Measurements from ENCODE around the gene ABHD17A.
"Not testable (repeated sequence)": the region's sequence is repeated elsewhere in the genome, so short reads cannot be mapped to it uniquely, and the experiment has no call there.

ABHD17A gene

DNA sequence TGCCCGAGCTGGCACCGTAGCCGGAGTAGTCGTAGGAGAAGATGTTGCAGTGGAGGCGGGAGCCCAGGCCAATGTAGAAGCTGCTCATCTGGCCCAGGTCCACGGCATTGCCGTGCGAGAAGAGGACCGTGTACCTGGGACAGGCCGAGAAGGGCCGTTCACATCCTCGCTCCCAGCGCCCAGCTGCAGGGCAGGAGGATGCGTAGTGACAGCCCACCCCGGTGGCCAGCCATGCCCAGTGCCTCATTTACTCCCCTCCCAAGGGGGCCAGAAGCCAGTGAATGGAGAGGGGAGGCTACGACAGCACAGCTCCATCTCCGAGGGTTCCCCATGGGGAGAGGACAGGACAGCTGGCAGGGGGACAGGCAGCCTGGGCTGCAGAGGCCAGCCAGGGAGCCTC is 5.3 kb downstream of the ABHD17A start:
- DNase-seq, result not testable (repeated sequence)

- not testable (repeated sequence) for DNase-seq
Measured at GRCh38 chr19:1878583-1878982, 6.7 kb downstream of the ABHD17A start.

- peak; percentile 21 for DNase-seq
Measured at GRCh38 chr19:1877280-1877660, 8.0 kb downstream of the ABHD17A start.

- DNase-seq, result peak; percentile 22
Measured at GRCh38 chr19:1876496-1877279, 8.6 kb downstream of the ABHD17A start.

GRCh38 chr19:1875646-1876495 is 9.4 kb downstream of the ABHD17A start:
- DNase-seq, result peak; percentile 87

- not testable (repeated sequence) for DNase-seq
Measured at GRCh38 chr19:1875265-1875645, 10.0 kb downstream of the ABHD17A start.

DNA sequence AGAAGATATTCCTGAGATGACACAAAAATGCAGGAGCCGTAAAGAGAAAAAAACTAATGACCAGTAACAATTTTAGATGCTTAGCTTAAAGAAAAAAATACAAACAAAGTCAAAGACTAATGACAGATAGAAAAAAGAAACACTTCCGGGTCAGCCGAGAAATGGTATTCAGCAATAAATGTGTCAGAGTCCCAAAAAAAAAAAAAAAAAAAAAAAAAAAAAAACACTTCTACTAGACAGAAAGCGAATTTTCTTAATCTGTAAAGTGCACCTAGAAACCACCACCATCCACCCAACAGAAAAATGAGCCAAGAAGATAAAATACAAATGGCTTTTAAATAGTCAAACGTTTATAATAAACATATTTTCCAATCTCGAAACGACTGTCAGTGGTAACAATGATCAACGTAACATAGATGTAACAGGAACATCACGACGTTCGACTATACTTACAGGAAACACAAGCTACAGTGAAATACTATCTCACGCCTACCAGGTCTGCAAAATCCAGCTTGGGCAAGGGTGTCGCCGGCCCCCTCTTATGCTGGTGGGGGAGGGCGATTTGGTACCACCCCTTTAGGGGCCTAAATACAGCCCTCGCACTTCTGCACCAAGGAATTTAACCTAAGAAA is 10.6 kb downstream of the ABHD17A start:
- peak; percentile 2 for DNase-seq

- DNase-seq, result peak; percentile 75
Measured at GRCh38 chr19:1873524-1874473, 11.5 kb downstream of the ABHD17A start.

DNA sequence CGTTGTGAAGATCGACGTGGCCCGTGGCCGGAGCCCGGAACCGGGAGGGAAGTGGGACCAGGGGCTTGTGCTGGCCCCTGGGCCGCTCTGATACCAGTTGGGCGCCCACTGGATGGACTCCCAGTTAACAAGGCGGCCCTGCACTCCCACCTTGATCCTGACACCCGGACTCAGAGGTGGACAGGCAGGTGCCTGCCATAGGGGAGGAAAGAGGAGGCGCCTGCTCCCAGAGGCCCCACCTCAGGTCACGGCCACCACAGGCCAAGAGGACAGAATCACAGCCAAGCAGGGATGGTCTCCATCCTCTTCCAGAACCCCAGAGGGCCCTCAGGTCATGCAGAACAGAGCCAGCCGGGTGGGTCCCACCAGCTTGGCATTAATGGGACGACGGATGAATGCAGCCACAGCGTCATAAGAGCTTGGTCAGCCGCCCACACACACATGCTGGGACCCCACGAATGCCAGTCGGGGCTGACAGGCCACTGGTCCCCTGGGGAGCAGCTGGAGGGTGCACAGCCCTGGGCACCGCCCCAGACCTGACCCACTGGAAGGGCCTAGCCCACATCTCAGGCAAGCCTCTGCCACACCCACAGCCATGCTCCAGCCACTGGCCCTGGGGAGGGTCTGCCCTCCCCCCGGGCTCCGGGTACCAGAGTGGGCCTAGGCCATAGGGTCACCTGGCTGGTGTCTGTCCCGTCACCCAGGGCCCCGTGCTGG is 12.3 kb downstream of the ABHD17A start:
- DNase-seq, result no peak

DNA sequence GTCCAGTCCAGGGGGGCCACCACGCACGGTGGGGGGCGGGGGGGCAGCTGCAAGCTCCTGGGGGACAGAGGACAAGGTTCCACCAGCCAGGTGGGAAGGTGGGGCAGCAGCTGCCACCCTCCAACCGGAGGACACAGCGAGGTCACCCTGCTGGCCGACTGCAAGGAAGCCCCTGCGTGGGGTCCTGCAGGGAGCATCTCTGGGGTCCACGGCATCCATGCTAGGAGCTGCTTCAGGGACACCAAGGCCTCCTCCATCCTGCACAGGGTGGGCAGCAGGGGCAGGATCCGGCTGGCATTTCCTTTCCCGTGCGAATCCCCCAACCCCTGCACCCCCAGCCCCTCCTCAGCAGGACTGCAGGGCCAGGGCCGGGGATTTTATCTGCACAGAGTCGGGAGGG is 13.7 kb downstream of the ABHD17A start:
- no peak for DNase-seq

DNA sequence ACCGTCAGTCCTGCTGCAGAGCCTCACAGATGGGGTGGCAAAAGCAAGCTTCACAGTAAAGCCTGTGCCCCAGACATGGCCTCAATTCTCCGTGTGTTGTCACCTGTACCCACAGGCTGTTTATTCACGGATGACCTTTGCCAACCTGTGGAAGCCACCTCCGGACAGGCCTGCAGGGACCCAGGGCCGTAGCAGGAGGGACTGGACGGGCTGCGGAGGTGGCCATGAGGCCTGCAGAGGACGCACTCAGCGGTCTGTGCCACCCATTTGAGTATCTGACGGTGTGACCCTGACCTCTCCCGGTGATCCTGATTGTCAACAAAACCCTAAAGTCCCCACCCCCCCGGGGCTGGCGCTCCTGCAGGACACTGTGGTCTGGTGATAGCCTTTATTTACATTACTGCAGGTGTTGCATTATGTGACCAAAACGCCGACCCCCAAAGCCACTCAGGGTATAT is 14.1 kb downstream of the ABHD17A start:
- DNase-seq, result no peak

DNA sequence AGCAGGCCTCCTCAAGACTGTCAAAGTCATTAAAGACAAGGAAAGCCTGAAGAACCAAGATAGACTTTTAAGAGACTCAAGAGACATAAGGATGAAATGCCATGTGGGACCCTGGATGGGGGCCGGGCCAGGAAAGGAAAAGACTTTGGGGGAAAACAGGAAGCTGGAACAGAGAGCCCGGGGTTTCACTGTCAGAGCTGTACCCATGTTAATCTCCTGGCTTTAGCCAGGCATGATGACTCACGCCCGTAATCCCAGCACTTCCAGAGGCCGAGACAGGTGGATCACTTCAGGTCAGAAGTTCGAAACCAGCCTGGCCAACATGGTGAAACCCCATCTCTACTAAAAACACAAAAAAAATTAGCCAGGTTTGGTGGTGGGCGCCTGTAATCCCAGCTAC is 16.3 kb downstream of the ABHD17A start:
- no peak for DNase-seq

DNA sequence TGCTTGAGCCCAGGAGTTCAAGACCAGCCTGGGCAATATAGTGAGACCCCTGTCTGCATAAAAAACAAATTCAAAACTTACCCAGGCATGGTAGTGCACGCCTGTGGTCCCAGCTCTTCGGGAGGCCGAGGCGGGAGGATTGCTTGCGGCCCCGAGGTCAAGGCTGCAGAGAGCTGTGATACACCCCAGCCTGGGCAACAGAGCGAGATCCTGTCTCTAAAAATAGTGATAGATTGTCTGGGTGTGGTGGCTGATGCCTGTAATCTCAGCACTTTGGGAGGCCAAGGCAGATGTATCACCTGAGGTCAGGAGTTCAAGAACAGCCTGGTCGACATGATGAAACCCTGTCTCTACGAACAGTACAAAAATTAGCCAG is 18.0 kb downstream of the ABHD17A start:
- no peak for DNase-seq

DNA sequence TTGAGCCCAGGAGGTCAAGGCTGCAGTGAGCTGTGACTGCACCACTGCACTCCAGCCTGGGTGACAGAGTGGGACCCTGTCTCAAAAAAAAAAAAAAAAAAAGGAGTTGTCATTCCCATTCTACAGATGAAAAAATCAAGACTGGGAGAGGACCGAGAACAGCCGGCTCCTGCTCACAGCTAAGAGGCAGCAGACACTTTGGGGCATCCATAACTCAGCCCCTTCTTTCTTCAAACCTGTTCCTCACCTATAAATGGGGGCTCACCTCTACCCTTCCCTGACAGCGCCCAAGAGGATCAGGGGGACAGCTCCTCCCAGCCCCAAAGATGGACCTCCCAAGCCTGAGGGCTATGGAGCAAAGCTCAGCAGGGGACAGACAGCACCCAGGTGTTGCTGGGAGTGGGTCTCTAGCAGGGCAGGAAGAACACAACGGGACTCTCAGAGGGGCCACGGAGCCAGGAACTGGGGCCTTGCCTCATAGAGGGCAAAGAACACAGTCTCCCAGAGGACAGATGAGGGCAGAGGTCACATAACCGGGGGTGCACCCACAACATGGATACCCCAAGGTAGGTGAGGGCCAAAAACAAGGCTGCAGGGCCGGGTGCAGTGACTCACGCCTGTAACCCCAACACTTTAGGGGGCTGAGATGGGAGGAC is 18.5 kb downstream of the ABHD17A start:
- no peak for DNase-seq

DNA sequence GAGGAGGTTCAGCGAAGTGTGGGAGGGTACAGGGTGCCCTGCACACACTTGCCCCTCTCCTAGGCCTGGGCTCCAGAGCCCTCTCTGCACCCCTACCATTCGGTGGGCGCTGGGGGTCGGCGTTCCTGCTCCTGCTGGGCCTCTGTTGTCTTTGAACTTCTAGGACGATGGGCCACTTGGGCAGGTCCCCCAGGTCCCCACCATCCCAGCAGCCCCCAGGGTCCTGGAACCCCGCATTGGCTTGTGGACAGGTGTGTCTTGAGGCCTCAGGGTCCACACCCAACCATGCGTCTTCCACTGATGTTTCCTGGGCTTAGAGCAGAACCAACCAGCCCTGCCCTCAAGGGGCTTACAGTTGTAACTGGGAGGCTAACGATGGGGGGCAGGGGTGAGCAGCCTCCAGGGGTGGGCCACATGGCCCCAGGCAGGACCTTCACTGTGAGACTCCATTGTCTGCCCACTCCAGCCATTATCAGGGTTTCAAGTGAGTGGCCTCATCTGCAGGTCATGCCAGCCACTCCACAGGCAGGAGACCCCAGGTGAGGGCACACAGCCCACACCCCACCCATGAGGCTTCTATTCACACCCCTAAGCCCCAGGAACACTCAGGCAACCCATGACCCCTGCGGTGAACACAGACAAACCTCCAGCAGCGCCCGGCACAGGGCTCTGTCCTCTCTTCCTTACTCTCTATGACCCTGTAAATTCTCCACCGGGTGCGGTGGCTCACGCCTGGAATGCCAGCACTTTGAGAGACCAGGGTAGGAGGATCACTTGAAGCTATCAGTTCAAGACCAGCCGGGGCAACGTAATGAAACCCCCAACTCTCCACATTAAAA is 19.9 kb downstream of the ABHD17A start:
- DNase-seq, result no peak

DNA sequence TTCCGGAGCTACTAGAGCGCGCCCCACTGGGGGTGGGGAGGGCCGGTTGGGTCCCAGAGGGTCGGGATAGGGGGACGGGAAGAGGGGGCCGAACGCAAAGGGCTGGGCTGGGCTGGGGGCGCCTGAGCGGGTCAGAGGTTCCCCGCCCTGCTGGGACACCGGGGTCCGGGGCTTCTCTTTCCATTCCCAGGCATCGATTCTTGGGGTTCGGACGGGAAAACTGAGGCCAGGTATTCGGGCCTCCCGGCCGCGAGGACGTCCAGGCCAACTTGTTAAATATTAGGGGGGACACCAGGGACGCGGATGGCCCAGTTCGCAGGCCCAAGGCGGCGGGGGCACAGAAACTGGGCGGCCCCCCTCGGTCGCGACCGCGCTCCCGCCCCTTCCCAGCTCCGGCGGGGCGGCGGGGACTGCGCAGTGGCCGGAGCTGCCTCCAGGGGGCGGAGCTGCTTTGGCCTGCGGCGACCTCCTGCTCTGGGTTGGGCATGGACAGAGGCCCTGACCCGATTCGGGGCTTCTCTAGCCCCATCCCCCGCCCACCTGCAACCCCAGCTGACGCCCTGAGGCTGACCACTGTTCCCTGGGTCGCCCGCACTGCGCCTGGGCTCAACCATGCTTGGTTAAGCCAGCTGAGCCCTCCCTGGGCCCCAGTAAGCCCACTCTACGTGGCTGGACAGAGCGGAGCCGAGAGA is 20.7 kb downstream of the ABHD17A start:
- DNase-seq, result no peak

DNA sequence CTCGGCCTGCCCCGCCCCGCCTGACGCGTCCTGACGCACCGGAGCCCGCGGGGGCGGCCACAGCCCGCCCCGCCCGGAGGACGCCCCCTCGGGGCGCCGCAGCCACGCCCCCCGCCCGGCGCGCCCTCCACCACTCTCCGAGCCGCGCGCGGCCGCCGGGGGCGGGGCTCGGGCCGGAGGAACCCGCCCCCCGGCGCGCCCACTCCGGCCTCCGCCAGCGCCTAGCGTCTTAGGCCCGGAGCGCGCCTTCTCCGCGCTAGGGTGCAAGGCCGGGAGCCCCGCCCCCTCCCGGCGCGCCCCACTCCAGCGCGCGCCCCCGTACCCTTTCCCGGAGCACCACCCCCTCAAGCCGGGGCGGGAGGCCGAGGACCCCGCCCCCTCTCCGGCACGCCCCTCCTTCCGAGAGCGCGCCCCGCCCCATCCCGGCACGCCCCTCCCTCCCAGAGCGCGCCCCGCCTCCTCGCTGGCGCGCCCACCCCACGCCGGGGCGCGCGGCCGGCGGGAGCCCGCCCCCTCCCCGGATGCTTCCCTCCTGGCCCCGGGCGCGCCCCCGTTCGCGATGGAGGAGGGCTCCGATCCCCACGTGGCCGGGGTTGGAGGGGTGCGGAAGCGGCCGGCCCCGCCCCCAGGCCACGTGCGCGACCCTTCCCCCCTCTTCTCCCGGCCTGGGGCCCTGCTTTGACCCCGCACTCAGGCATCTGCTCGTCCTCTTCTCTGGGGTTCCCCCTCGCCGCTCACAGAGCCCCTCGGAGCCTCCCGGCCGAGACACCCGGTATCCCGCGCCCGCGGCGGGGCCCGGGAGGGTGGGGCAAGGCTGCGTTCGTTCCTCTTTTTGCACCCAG is 21.4 kb downstream of the ABHD17A start:
- peak; percentile 89 for DNase-seq

GRCh38 chr19:1863328-1863637 is 22.0 kb downstream of the ABHD17A start, which contains the start of gene KLF16:
KLF16 (minus strand) TSS chr19:1863579; CDS start chr19:1863497, 82 bp downstream.
- DNase-seq, result no peak

Measured in NCI-H1105 treated with DMSO at 0.1 percent for 48 hours (cell line).